ENCODE results near the gene MIXL1.
"Not testable (repeated sequence)": the region's sequence is repeated elsewhere in the genome, so short reads cannot be mapped to it uniquely, and the experiment has no call there.

DNA sequence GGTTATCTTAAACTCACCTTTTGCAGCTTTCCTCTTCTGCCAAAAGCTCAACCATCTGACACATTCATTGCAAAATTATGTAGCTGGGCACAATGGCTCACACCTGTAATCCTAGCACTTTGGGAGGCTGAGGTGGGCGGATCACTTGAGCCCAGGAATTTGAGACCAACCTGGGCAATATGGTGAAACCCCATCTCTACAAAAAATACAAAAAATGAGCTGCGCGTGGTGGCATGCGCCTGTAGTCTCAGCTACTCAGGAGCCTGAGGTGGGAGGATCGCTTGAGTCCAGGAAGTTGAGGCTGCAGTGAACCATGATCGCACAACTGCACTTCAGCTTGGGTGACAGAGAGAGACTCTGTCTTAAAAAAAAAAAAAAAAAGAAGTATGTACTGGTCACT lies 20.8 kb upstream of the MIXL1 start:
- not testable (repeated sequence) for TF ChIP-seq POLR2AphosphoS5 (IDR thresholded peaks at IDR 0.05; ENCODE audit: low read depth); ZNF331 (CRISPR knock-in tag; IDR thresholded peaks at IDR 0.05; ENCODE audit: low read depth)
- TF ChIP-seq, protein P1, sequence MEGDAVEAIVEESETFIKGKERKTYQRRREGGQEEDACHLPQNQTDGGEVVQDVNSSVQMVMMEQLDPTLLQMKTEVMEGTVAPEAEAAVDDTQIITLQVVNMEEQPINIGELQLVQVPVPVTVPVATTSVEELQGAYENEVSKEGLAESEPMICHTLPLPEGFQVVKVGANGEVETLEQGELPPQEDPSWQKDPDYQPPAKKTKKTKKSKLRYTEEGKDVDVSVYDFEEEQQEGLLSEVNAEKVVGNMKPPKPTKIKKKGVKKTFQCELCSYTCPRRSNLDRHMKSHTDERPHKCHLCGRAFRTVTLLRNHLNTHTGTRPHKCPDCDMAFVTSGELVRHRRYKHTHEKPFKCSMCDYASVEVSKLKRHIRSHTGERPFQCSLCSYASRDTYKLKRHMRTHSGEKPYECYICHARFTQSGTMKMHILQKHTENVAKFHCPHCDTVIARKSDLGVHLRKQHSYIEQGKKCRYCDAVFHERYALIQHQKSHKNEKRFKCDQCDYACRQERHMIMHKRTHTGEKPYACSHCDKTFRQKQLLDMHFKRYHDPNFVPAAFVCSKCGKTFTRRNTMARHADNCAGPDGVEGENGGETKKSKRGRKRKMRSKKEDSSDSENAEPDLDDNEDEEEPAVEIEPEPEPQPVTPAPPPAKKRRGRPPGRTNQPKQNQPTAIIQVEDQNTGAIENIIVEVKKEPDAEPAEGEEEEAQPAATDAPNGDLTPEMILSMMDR (conservative IDR thresholded peaks at IDR 0.05; ENCODE audit: low read depth in 2 of 2), result not testable (repeated sequence)

Measured in GM23338 (cell line).